Tibial artery (tissue), 4 donors: ENCODE data around the gene EVC2.

ENCODE experiments used
- DNase-seq, 2 donors: peaks; one replicate each; pipeline ENCODE4 v3.0.0-alpha.2; 2019
- H3K27ac ChIP-seq, 2 donors: fragments of 200-600 bp; sonication (generic) in 1 of 2; 1 replicate in 1 of 2; 2 replicates in 1 of 2; pipeline ENCODE4 v1.5.1; 2018 to 2019; ENCODE audit warnings: mild to moderate bottlenecking in 1 of 2
- H3K27me3 ChIP-seq, 2 donors: fragments of 200-600 bp; sonication (generic) in 1 of 2; one replicate each; pipeline versions ENCODE4 v1.5.1 to v1.6.0; 2016 to 2019
- H3K36me3 ChIP-seq, 3 donors: fragments of 200-600 bp; sonication (generic) in 2 of 3; one replicate each; pipeline ENCODE4 v1.5.1; 2016 to 2019; ENCODE audit warnings: mild to moderate bottlenecking in 2 of 3
- H3K4me1 ChIP-seq, 4 donors: fragments of 200-600 bp; sonication (generic) in 2 of 4; 1 replicate in 3 of 4; 2 replicates in 1 of 4; pipeline ENCODE4 v1.5.1; 2016 to 2019
- H3K4me3 ChIP-seq, 2 donors: fragments of 200-600 bp; sonication (generic) in 1 of 2; 1 replicate in 1 of 2; 2 replicates in 1 of 2; pipeline ENCODE4 v1.5.1; 2018 to 2019; ENCODE audit warnings: mild to moderate bottlenecking in 2 of 2
- H3K9me3 ChIP-seq, 3 donors: fragments of 200-600 bp; sonication (generic) in 1 of 3; one replicate each; pipeline ENCODE4 v1.5.1; 2016 to 2019
- CTCF ChIP-seq, 2 experiments: fragments of 200-600 bp in 1 of 2; fragments of 450-650 bp in 1 of 2; IDR thresholded peaks; one replicate each; pipeline ENCODE4 v1.5.1; 2017 to 2019; ENCODE audit warnings: antibody characterized with exemption in 2 of 2, mild to moderate bottlenecking in 1 of 2, moderate library complexity in 1 of 2
- intact Hi-C: fragments of 100-400 bp; cut with DNase I; formaldehyde crosslinking; loops from one replicate; pipeline ENCODE4 v1.15.0; 2023; ENCODE audit warnings: low total_unique reads

The EVC2 gene

GRCh38 chr4:5662555-5662954 is 45.8 kb downstream of the EVC2 start:
- no peak for TF ChIP-seq CTCF (IDR thresholded peaks at IDR 0.05)
- peaks cover 51 to 73% (median 53%) of the 10 kb centered on the region in 3 donors for H3K36me3 ChIP-seq
- no peak overlapping the region for H3K27ac ChIP-seq
- no peak overlapping the region for H3K4me3 ChIP-seq
- H3K9me3 ChIP-seq = peaks cover 0 to 4% (median 0%) of the 10 kb centered on the region in 3 donors
- H3K27me3 ChIP-seq = no peaks in the 10 kb centered on the region
- intact Hi-C loops = no loop called here
- H3K4me1 ChIP-seq = no peaks in the 10 kb centered on the region
- no peak for DNase-seq

GRCh38 chr4:5661237-5661636 is 47.1 kb downstream of the EVC2 start:
- Histone ChIP-seq H3K4me1 (no peaks in the 10 kb centered on the region), H3K4me3 (no peak overlapping the region), H3K27ac (no peak overlapping the region), H3K9me3 (peaks cover 0 to 4% (median 0%) of the 10 kb centered on the region in 3 donors), H3K36me3 (peaks cover 55 to 85% (median 58%) of the 10 kb centered on the region in 3 donors), H3K27me3 (no peaks in the 10 kb centered on the region)
- DNase-seq = no peak
- no peak for TF ChIP-seq CTCF (IDR thresholded peaks at IDR 0.05)
- intact Hi-C loops = no loop called here

DNA sequence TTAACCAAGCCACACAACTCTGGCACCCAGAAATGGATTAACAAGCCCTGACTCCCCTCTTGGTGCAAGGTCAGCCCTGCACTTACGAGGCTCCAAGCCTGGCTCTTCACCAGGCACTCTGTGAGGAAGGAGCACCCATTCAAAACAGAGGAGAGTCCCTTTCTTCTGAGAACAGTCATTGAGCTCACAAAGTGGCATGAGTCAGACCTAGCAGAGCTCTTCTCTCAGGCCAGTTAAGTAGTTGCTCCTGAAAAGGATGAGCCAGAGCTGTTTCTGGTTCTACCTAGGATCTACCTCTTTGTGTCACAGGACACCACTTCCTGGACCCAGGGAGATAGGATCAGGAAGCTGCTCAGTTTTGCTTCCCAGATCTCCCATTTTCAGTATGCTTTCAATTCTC is 48.2 kb downstream of the EVC2 start:
- peaks cover 0 to 4% (median 0%) of the 10 kb centered on the region in 3 donors for H3K9me3 ChIP-seq
- H3K27ac ChIP-seq = no peak overlapping the region
- H3K4me3 ChIP-seq = no peak overlapping the region
- intact Hi-C loops = no loop called here
- H3K4me1 ChIP-seq = no peaks in the 10 kb centered on the region
- peaks cover 56 to 87% (median 58%) of the 10 kb centered on the region in 3 donors for H3K36me3 ChIP-seq
- H3K27me3 ChIP-seq = no peaks in the 10 kb centered on the region
- no peak for TF ChIP-seq CTCF (IDR thresholded peaks at IDR 0.05)
- DNase-seq = no peak

DNA sequence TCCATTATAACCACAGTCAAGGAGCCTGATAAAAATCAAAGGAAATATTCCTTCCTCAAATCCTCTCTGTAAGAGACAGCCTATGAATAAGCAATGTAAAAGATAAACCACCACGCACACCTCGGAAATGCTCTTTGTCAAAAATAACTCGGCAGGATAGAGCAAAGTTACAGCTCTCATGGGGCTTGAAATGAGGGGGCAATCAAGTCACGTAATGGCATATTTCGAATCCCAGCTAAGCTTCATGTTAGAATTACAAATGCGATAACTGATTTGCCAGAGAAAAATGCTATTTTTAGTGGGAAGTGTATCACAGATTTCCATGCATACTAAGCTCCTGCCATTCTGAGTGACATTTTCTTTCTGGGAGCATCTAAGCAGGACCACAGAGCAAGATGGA is 49.4 kb downstream of the EVC2 start:
- no peaks in the 10 kb centered on the region for H3K4me1 ChIP-seq
- H3K27me3 ChIP-seq = no peaks in the 10 kb centered on the region
- no peak overlapping the region for H3K4me3 ChIP-seq
- H3K36me3 ChIP-seq = peaks cover 56 to 87% (median 64%) of the 10 kb centered on the region in 3 donors
- TF ChIP-seq CTCF (IDR thresholded peaks at IDR 0.05) = no peak
- no peak for DNase-seq
- H3K9me3 ChIP-seq = peaks cover 0 to 4% (median 0%) of the 10 kb centered on the region in 3 donors
- no peak overlapping the region for H3K27ac ChIP-seq
- intact Hi-C loops = no loop called here

DNA sequence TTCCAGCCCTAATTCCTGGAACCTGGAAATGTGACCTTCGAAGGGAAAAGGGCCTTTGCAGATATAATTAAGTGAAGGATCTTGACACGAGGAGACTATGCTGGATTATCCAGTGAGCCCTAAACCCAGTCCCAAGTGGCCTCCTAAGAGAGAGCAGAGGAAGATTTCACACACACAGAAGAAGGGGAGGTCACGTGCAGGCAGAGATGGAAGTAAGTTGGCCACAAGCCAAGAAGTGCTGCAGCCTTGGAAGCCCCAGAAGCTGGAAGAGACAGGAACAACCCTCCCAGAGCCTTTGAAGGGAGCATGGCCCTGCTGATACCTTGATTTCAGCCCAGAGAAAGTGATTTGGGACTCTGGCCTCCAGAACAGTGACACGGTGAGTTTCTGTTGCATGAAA is 51.9 kb downstream of the EVC2 start:
- H3K4me3 ChIP-seq = no peak overlapping the region
- no peak for TF ChIP-seq CTCF (IDR thresholded peaks at IDR 0.05)
- intact Hi-C loops = no loop called here
- DNase-seq = no peak
- no peaks in the 10 kb centered on the region for H3K27me3 ChIP-seq
- peaks cover 0 to 4% (median 0%) of the 10 kb centered on the region in 3 donors for H3K9me3 ChIP-seq
- H3K4me1 ChIP-seq = no peaks in the 10 kb centered on the region
- no peak overlapping the region for H3K27ac ChIP-seq
- H3K36me3 ChIP-seq = peaks cover 56 to 90% (median 63%) of the 10 kb centered on the region in 3 donors

DNA sequence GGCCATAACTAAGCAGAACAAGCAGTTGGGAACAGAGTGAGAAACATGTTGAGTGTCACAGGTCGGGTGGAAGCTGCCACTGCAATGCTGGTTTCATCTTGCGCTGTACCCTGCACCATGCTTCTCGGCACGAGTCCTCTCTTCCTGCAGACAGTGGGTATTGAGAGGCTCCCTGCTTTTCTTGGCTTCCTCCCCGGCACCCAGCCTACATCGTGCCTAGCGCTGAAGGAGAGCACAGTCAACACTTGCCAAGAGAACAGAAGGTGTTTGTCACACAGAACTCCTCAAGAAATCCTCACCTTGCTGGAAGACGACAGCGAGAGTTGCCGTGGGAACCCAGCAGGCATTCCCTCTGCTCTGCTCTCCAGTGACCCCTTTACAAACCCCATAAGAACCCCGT is 53.6 kb downstream of the EVC2 start:
- no peak for DNase-seq
- H3K27me3 ChIP-seq = no peaks in the 10 kb centered on the region
- intact Hi-C loops = no loop called here
- H3K9me3 ChIP-seq = no peaks in the 10 kb centered on the region
- H3K27ac ChIP-seq = no peak overlapping the region
- TF ChIP-seq CTCF (IDR thresholded peaks at IDR 0.05) = no peak
- peaks cover 49 to 74% (median 51%) of the 10 kb centered on the region in 3 donors for H3K36me3 ChIP-seq
- no peaks in the 10 kb centered on the region for H3K4me1 ChIP-seq
- H3K4me3 ChIP-seq = no peak overlapping the region
